ENCODE data around the gene PEX1.

Gene PEX1

DNA sequence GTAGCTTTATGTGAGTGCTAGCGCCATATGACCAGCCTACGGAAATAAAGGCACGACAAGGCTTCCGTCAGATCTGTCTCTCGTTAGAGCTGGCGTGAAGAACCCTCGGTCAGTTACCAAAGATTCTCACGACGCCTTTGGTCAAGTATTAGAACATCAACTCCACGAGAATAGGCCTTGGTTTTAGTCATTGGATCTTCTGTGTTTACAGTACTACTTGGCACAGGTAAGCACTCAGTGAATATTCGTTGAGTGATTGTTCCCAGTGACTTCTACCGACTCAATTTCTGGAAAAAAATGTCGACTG is 591 bp upstream of the PEX1 start:
- TF ChIP-seq, protein P1, sequence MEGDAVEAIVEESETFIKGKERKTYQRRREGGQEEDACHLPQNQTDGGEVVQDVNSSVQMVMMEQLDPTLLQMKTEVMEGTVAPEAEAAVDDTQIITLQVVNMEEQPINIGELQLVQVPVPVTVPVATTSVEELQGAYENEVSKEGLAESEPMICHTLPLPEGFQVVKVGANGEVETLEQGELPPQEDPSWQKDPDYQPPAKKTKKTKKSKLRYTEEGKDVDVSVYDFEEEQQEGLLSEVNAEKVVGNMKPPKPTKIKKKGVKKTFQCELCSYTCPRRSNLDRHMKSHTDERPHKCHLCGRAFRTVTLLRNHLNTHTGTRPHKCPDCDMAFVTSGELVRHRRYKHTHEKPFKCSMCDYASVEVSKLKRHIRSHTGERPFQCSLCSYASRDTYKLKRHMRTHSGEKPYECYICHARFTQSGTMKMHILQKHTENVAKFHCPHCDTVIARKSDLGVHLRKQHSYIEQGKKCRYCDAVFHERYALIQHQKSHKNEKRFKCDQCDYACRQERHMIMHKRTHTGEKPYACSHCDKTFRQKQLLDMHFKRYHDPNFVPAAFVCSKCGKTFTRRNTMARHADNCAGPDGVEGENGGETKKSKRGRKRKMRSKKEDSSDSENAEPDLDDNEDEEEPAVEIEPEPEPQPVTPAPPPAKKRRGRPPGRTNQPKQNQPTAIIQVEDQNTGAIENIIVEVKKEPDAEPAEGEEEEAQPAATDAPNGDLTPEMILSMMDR (IDR thresholded peaks at IDR 0.05; ENCODE audit: insufficient read depth, missing control alignments), result no peak
- FAIRE-seq (no peak), DNase-seq (ENCODE audit: insufficient read length, low spot score) (no peak)

DNA sequence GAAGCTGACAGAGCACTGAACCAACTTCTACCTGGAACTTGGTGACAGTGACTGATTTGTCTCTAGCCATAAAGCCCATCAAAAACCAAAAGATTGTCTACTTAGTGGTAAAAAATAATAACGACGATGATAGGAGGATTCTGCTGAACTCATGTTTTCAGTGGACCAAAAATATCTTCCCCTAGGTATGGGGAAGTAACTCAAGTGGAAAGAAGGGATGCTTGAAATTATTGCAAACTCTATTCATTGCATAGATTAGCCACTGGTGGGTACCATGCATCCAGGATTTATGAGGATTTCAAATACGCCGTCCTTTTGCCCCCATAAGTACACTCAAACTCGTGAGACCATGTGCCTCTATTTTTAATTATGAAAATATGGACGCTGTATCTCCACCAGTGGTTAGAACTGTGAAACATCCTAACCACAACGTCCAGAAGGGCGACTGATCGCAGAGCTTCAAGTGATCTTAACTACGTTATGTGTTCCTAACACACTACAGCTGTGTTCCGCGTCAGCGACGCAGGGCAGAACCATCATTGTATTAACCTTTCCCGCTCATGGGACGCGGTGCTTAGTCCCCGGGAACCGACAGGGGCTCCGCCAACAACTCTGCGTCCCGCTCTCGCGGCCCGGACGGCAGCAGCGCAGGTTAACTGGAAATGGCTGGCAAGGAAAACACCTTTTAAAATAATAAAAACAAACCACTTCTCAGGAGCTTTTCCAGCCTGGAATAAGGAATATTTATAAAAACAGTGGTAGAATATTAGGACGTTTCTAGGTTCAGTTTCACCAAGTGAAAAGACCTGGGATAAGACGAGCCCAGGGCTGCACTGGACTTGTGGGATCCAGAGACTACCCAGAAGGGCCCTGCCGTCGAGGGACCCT is 776 bp downstream of the PEX1 start:
- FAIRE-seq, result no peak

DNA sequence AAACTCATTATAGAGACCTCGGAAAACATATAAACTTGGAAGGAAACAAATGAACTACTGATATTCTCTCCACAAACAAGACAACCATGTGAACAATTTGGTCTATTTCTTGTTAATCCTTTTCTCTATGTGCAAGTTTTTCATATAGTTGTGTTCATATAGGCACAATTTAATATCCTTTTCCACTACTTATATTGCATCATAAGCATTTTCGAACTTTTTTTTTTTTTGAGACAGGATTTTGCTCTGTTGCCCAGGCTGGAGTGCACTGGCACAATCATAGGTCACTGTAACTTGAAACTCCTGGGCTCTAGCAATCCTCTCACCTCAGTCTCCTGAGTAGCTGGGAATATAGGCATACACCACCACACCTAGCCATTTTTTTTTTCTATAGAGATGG is 5.2 kb downstream of the PEX1 start:
- no peak for FAIRE-seq
- TF ChIP-seq, protein P1 (IDR thresholded peaks at IDR 0.05; ENCODE audit: insufficient read depth, missing control alignments), result no peak
- no peak for DNase-seq (ENCODE audit: insufficient read length, low spot score)

More for the DNA sequence above, 776 bp downstream of the PEX1 start:
- TF ChIP-seq, protein P1 (IDR thresholded peaks at IDR 0.05; ENCODE audit: insufficient read depth, missing control alignments), result no peak
- no peak for DNase-seq (ENCODE audit: insufficient read length, low spot score)

DNA sequence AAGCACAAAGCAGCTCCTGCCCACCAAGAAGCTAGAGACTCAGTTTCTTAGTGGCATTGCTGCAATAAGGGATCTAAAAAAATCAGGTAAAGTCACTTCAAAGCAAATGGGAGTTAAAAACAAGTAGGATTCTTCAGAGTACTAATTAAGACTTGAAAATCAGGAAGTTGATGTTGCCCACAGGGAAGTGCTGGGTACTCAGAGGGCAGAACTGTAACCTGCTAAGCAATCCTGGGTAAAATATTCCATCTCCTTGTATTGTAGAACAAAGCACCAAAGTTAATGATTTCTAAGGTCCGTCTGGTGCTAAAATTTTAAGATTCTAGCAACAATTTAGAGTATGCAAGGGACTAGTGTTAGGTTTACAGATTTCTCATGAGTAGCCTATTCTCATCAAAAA is 8.3 kb downstream of the PEX1 start:
- FAIRE-seq (no peak), DNase-seq (ENCODE audit: insufficient read length, low spot score) (no peak)

DNA sequence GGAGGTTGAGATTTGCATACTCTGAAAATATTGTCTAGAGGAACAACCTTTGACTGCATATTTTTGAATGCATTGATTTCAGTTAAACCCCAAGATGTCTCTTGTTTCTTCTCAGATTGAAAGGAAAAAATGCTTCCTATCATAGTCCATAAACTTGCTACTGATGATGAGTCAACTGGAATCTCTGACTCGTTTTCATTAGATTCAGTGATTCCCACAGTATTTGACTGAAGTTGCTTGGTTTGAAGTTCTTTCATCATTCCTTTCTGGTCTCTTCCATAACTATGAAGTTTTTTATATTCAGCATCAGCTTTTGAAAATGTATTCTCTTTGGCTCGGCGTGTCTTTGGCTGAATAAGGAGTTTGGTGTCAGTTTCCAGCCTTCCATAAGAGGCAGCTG is 10.7 kb downstream of the PEX1 start:
- DNase-seq (ENCODE audit: insufficient read length, low spot score), result no peak
- TF ChIP-seq, protein P1 (IDR thresholded peaks at IDR 0.05; ENCODE audit: insufficient read depth, missing control alignments), result no peak
- FAIRE-seq, result no peak

More for the DNA sequence above, 8.3 kb downstream of the PEX1 start:
- TF ChIP-seq, protein P1 (IDR thresholded peaks at IDR 0.05; ENCODE audit: insufficient read depth, missing control alignments), result no peak

DNA sequence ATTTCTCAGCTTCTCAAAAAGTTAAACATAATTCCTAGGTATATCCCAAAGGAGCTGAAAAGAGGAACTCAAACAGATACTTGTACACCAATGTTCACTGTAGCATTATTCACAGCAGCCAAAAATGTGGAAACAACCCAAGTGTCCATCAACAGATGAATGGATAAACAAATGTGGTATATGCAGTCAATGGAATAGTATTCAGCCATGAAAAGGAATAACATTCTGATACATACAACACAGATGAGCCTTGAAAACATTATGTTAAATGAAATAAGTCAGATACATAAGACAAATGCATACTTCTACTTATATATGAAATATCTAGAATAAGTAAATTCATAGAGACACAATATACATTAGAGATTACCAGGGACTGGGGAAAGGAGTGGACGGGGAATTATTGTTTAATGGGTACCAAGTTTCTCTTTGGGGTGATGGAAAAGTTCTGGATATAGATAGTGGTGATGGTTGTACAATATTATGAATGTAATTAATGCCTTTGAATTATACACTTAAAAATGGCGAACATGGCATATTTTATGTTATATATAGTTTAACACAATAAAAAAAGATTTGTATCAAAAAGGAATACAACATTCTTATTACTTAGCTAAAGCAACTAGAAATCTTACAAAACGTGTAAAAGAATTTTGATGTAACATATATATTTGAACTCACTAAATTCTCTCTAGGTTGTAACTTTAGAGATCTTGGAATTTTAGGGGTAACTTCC is 15.0 kb downstream of the PEX1 start:
- no peak for FAIRE-seq
- TF ChIP-seq, protein P1 (IDR thresholded peaks at IDR 0.05; ENCODE audit: insufficient read depth, missing control alignments), result no peak

DNA sequence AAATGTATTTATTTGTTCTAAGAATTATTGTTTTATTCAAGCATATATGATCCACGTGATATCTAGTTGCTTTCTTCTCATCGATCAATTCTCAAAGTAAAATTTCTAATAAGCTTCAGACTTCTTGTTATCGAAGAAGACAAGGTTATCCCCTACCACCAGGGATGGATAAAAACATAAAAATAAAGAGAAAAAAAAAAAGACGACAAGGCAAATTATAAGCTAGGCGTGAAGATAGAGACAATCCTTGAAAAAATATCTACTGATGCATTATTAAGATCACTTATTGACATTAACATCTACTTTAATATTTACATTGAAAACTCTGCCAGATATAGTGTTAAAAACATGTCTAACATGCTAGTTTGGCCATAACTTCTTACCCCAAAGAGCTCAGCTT is 19.4 kb downstream of the PEX1 start:
- TF ChIP-seq, protein P1 (IDR thresholded peaks at IDR 0.05; ENCODE audit: insufficient read depth, missing control alignments), result no peak
- DNase-seq (ENCODE audit: insufficient read length, low spot score), result no peak
- FAIRE-seq, result no peak

More for the DNA sequence above, 15.0 kb downstream of the PEX1 start:
- DNase-seq (ENCODE audit: insufficient read length, low spot score), result no peak

Measured in D721Med (cell line).